Measurements from ENCODE around the gene EBF3. TPM values are rescaled to one million over a fixed set of nuclear protein-coding genes. Genes with fewer than 3 reads are reported as not detected.

Gene EBF3
- total RNA-seq, 3 donors from 2014 or later = 0.23 to 2.8 (median 0.89) TPM

DNA sequence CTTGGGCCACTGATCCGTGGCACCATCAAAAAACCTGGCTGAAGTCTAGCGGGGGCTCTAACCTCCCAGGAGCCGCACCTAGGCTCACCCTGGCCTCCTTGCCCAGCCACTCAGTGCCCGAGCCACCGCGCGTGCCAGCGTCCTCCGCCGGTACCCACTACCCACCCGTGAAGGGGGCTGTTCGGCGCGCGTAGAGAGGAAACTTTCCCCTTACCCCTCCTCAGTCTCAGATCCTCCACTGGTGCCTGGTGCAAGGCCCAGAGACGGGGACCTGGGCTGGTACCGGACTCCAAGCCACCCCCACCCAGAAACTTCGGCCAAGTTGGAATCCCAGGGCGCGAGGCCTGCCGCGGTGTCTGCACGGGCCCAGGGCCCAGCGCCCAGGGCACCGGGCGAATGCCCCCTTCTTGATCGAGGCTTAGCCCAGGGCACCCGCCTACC lies 3.5 kb upstream of the EBF3 start:
- Histone ChIP-seq H3K4me3 (no peak overlapping the region), H3K36me3 (ENCODE audit: low read depth) (no peaks in the 10 kb centered on the region), H3K9me3 (no peaks in the 10 kb centered on the region), H3K4me1 (ENCODE audit: low read depth) (peaks cover 30% of the 10 kb centered on the region)
- intact Hi-C loops (cut with DNase I, micrococcal nuclease) = no loop called here
- TF ChIP-seq, protein P1, sequence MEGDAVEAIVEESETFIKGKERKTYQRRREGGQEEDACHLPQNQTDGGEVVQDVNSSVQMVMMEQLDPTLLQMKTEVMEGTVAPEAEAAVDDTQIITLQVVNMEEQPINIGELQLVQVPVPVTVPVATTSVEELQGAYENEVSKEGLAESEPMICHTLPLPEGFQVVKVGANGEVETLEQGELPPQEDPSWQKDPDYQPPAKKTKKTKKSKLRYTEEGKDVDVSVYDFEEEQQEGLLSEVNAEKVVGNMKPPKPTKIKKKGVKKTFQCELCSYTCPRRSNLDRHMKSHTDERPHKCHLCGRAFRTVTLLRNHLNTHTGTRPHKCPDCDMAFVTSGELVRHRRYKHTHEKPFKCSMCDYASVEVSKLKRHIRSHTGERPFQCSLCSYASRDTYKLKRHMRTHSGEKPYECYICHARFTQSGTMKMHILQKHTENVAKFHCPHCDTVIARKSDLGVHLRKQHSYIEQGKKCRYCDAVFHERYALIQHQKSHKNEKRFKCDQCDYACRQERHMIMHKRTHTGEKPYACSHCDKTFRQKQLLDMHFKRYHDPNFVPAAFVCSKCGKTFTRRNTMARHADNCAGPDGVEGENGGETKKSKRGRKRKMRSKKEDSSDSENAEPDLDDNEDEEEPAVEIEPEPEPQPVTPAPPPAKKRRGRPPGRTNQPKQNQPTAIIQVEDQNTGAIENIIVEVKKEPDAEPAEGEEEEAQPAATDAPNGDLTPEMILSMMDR (IDR thresholded peaks at IDR 0.05) = no peak
- ATAC-seq (no peak), DNase-seq (no peak)

DNA sequence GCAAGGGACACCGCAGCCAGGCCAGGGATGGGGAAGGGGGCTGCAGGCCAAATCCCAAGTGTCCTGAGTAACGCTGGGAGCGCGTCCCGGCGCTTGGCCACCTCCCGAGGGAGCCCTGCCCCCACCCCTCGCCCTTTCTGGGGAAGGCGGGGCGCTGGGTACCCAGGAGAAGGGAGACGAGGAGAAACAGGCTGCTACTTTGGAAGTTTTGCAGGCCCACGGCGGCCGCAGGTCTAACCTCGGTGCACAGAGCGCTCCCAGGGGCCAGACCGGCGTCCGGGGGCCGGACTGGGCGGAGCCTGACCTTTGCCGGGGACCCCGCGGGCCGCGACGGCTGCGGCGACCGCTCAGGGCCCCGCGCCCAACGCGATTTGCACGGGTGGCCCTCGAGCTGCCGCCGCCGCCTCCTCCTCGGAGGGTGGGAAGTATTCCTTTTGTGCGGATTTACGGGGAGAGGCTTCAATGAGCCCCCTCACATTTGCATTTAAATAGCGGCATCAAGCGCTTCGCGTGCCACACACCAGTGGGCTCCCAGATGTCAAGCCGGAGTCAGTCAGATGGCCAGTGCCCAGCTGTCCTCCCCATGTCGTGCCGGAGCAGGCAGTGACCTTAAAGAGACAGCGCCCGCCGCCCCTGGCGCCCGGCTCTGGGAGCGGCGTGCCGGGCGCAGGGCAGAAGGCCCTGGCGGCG lies 3.0 kb upstream of the EBF3 start:
- ATAC-seq (no peak), DNase-seq (no peak)
- H3K4me1 ChIP-seq (ENCODE audit: low read depth) = peaks cover 32% of the 10 kb centered on the region
- H3K4me3 ChIP-seq = no peak overlapping the region
- TF ChIP-seq, protein P1 (IDR thresholded peaks at IDR 0.05) = no peak
- H3K36me3 ChIP-seq (ENCODE audit: low read depth) = no peaks in the 10 kb centered on the region
- intact Hi-C loops (cut with DNase I, micrococcal nuclease) = no loop called here
- H3K9me3 ChIP-seq = no peaks in the 10 kb centered on the region

DNA sequence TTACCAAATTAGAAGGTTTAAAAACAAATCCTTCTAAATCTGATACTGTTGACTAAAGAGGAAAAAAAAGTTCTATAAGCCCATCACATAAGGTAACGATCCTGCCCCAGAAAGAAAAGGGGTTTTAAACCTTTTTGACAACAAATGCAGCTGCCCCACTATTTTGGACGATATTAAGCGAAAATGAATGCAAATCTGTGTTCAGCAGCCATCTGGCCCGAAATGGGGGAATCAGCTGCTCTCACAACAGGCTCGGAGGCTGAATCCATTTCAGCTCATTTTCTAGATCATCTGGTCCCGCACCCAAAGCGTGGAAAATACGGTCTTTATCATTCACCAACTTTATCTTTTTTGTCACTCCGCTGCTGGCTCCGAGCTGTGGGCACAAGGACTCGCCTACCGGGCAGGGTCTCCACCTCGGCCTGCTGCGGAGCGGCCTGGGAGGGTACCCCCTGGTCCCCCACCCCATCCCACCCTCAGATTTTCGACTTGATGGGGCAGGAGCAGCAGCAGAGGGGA lies 2.4 kb upstream of the EBF3 start:
- Histone ChIP-seq H3K9me3 (no peaks in the 10 kb centered on the region), H3K36me3 (ENCODE audit: low read depth) (no peaks in the 10 kb centered on the region), H3K4me3 (no peak overlapping the region), H3K4me1 (ENCODE audit: low read depth) (peaks cover 31% of the 10 kb centered on the region)
- TF ChIP-seq, protein P1 (IDR thresholded peaks at IDR 0.05) = no peak
- DNase-seq = no peak
- no peak for ATAC-seq
- intact Hi-C loops (cut with DNase I, micrococcal nuclease) = no loop called here

DNA sequence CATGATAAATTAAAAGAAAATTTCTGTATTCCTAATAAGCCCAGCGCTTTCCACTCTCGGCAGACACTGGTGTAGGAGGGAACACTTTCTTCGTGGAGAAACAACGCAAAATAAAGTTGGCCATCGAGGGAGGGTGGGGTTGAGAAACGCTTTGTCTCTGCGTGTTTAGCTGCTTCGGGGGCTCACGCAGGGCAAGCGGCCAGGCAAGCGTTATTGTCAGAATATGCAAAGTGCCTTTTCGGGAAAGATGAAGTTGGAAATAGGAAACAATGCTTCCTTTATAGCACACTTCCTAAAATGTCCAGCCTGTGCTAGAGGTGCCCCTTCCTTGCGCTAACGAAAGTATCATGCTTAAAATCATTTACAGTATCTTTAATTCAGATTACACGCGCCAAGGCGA lies 1.9 kb upstream of the EBF3 start:
- no peaks in the 10 kb centered on the region for H3K9me3 ChIP-seq
- DNase-seq (no peak), ATAC-seq (no peak)
- H3K36me3 ChIP-seq (ENCODE audit: low read depth) = no peaks in the 10 kb centered on the region
- intact Hi-C loops (cut with DNase I, micrococcal nuclease) = no loop called here
- H3K4me3 ChIP-seq = no peak overlapping the region
- peaks cover 26% of the 10 kb centered on the region for H3K4me1 ChIP-seq (ENCODE audit: low read depth)
- TF ChIP-seq, protein P1 (IDR thresholded peaks at IDR 0.05) = no peak

DNA sequence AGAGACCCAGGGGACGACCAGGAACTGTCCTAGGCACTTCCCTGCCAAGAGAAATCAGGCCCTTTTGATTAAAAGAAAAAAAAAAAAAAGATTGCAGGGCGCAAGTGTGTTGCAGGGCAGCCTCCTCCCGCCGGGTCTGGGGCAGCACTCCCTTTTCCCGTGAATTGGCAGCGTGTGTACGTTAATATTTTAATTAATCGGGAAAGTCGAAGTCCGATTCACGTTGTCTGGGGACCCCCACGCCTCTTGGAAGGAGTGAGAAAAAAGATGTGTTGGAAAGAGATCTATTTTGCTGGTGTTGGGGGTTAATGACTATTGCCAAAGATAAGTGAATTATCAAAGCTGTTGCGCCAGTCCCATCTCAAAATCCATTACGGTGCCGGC lies 1.3 kb upstream of the EBF3 start:
- intact Hi-C loops (cut with DNase I, micrococcal nuclease) = no loop called here
- Histone ChIP-seq H3K9me3 (no peaks in the 10 kb centered on the region), H3K4me3 (no peak overlapping the region), H3K36me3 (ENCODE audit: low read depth) (no peaks in the 10 kb centered on the region), H3K4me1 (ENCODE audit: low read depth) (peaks cover 26% of the 10 kb centered on the region)
- ATAC-seq (no peak), DNase-seq (no peak)
- TF ChIP-seq, protein P1 (IDR thresholded peaks at IDR 0.05) = no peak

All from mucosa of descending colon (tissue), 3 donors.